HCT116 (cell line): Measurements from ENCODE around the gene SLCO1A2. TPM values are rescaled to one million over a fixed set of nuclear protein-coding genes. Genes with fewer than 3 reads are reported as not detected.

Experiments
- ATAC-seq: fragments of 200-7000 bp; cut with Tn5 transposase; 2 replicates; pipeline ENCODE4 v1.9.1; 2020; ENCODE audit warnings: mild to moderate bottlenecking, moderate library complexity
- BruUV-seq: library from RNA; stranded (reverse); fragments of 400-500 nt; replicated peaks from 2 replicates; lab custom pipeline; 2021; lab: Mats Ljungman, UMichigan
- CTCF ChIA-PET: fragments of 300-600 bp; sonication (Branson Sonifier 250); formaldehyde crosslinking; loops from one replicate; lab custom pipeline; 2021; ENCODE audit warnings: antibody characterized with exemption; lab: Charles Lee
- POLR2A ChIA-PET: fragments of 300-600, 350-600 bp; sonication (Branson Sonifier 250); formaldehyde crosslinking; loops from one replicate; lab custom pipeline; 2021; ENCODE audit warnings: antibody characterized with exemption; lab: Charles Lee
- RAD21 ChIA-PET, 2 experiments: fragments of 300-600 bp; sonication (Branson Sonifier 250); formaldehyde crosslinking; loops; one replicate each; lab custom pipeline; 2023; ENCODE audit warnings: low total read pairs in 2 of 2; ENCODE audit not compliant: uncharacterized antibody in 2 of 2, unreplicated experiment in 2 of 2, low non-redundant PET in 1 of 2; lab: Charles Lee
- DNase-seq: peaks from one replicate; pipeline ENCODE4 v3.0.0-alpha.2; 2010; ENCODE audit warnings: low read depth, low spot score
- H2AFZ ChIP-seq: fragments of 200-600 bp; shearing (Covaris generic), sonication (generic); 2 replicates; pipeline ENCODE4 v1.6.1; 2017; ENCODE audit warnings: low read depth, mixed run types, mixed read lengths, antibody characterized with exemption, low read length; ENCODE audit not compliant: poor library complexity, severe bottlenecking
- H3K27ac ChIP-seq: 2 replicates; pipeline ENCODE4 v1.5.1; 2012; ENCODE audit warnings: low read depth, low read length
- H3K27me3 ChIP-seq: fragments of 200-600 bp; sonication (generic); 2 replicates; pipeline ENCODE4 v1.6.1; 2016; ENCODE audit warnings: mixed run types, low read length, mixed read lengths; ENCODE audit not compliant: insufficient read depth
- H3K36me3 ChIP-seq, 2 experiments: fragments of 200-500 bp in 1 of 2; fragments of 200-600 bp in 1 of 2; sonication (Bioruptor generic) in 1 of 2; sonication (generic) in 1 of 2; 2 replicates each; pipeline versions ENCODE4 v1.5.1 to v1.6.1; 2014 to 2016; ENCODE audit warnings: low read length in 2 of 2, inconsistent platforms in 1 of 2, mixed read lengths in 1 of 2, mixed run types in 1 of 2; ENCODE audit not compliant: insufficient read depth in 2 of 2, control insufficient read depth in 1 of 2
- H3K4me1 ChIP-seq, 2 experiments: fragments of 200-600 bp in 1 of 2; sonication (generic) in 1 of 2; 2 replicates each; pipeline versions ENCODE4 v1.5.1 to v1.6.1; 2012 to 2017; ENCODE audit warnings: low read length in 2 of 2, inconsistent platforms in 1 of 2, mild to moderate bottlenecking in 1 of 2, mixed read lengths in 1 of 2, mixed run types in 1 of 2, moderate library complexity in 1 of 2; ENCODE audit not compliant: insufficient read depth in 2 of 2, control insufficient read depth in 1 of 2
- H3K4me2 ChIP-seq: fragments of 200-600 bp; sonication (generic); 2 replicates; pipeline ENCODE4 v1.6.1; 2017; ENCODE audit warnings: mixed run types, low read length, mixed read lengths
- H3K4me3 ChIP-seq, 2 experiments: fragments of 200-600 bp in 1 of 2; sonication (generic) in 1 of 2; replicated peaks in 1 of 2; 2 replicates each; pipeline ENCODE4 v1.5.1; 2011 to 2016; ENCODE audit warnings: low read length in 2 of 2, control low read depth in 1 of 2, low read depth in 1 of 2, mild to moderate bottlenecking in 1 of 2, mixed read lengths in 1 of 2, mixed run types in 1 of 2
- H3K79me2 ChIP-seq: fragments of 200-600 bp; sonication (generic); 2 replicates; pipeline ENCODE4 v1.6.1; 2017; ENCODE audit warnings: mild to moderate bottlenecking, mixed run types, low read length, moderate library complexity, mixed read lengths; ENCODE audit not compliant: insufficient read depth
- H3K9ac ChIP-seq: fragments of 200-600 bp; sonication (generic); 2 replicates; pipeline ENCODE4 v1.6.1; 2016; ENCODE audit warnings: low read length, mixed read lengths
- H3K9me2 ChIP-seq: fragments of 200-600 bp; sonication (generic), shearing (Covaris generic); 2 replicates; pipeline ENCODE4 v1.6.1; 2017; ENCODE audit warnings: mixed run types, mild to moderate bottlenecking, moderate library complexity; ENCODE audit not compliant: insufficient read depth
- H3K9me3 ChIP-seq, 2 experiments: fragments of 200-500 bp in 1 of 2; fragments of 200-600 bp in 1 of 2; sonication (Bioruptor generic) in 1 of 2; sonication (generic) in 1 of 2; 2 replicates each; pipeline ENCODE4 v1.6.1; 2014 to 2017; ENCODE audit warnings: low read length in 2 of 2, mixed read lengths in 2 of 2, inconsistent platforms in 1 of 2, low read depth in 1 of 2, mild to moderate bottlenecking in 1 of 2, mixed run types in 1 of 2, moderate library complexity in 1 of 2; ENCODE audit not compliant: control insufficient read depth in 1 of 2, insufficient read depth in 1 of 2
- H4K20me1 ChIP-seq: fragments of 200-600 bp; sonication (generic), shearing (Covaris generic); 2 replicates; pipeline ENCODE4 v1.6.1; 2017; ENCODE audit warnings: mixed run types, mild to moderate bottlenecking, moderate library complexity; ENCODE audit not compliant: insufficient read depth
- EZH2 ChIP-seq: fragments of 200-600 bp; sonication (generic); IDR thresholded peaks from 2 replicates; pipeline ENCODE4 v1.6.1; 2017; ENCODE audit warnings: antibody characterized with exemption, mixed run types
- POLR2A ChIP-seq: IDR thresholded peaks from 2 replicates; pipeline ENCODE4 v1.7.0; 2011; ENCODE audit warnings: borderline replicate concordance; ENCODE audit not compliant: insufficient read depth, insufficient read length; ENCODE audit errors: extremely low read depth
- SRF ChIP-seq: IDR thresholded peaks from 2 replicates; pipeline ENCODE4 v1.6.1; 2012; ENCODE audit warnings: low read depth
- intact Hi-C: fragments of 100-400 bp; cut with micrococcal nuclease; formaldehyde crosslinking; loops from 2 replicates; pipeline ENCODE4 v1.10.0; 2022
- total RNA-seq: library from RNA; stranded (reverse); gene quantifications from one replicate; pipeline ENCODE4 v1.2.1, GENCODE V29; 2021; ENCODE audit not compliant: unreplicated experiment
- TF ChIP-seq, protein P1 (sequence below): IDR thresholded peaks from 2 replicates; pipeline ENCODE4 v1.6.1; 2011; ENCODE audit warnings: mild to moderate bottlenecking, low read length, moderate library complexity; ENCODE audit not compliant: insufficient replicate concordance; ENCODE audit errors: extremely low read depth
- TF ChIP-seq, protein P2 (sequence below): IDR thresholded peaks from 2 replicates; pipeline ENCODE4 v1.6.1; 2012; ENCODE audit warnings: low read depth

The SLCO1A2 gene
- total RNA-seq, 1 experiment from 2014 or later: 0.49 TPM

DNA sequence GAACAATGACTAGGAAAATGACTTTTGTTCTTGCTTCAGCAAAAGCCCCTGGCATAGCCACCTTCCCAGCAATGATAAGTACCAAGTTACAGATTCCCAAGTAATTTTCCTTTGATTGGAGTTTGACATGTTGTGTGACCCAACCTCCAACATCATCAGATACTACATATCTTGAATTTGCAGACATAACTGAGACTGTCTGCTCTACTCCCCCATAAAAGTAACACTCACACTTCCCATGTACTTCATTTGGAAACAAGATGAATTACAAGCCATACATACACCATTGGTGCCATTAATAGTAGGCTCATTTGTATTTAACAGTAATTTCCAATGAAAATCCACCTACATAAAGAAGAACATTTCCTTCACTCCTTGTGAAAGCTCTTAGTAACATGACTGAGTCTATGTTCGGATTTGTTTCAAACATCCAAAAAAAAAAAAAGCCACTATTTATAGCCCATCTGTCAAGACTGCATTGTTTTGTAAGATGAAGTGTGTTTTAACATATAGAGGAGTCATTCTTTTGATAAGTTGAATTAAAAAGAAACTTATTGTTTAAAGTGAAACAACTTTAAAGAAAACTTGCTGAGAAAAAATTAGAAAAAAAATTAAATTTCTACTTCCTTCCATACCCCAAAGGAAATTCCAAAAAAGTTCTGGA is 12.0 kb upstream of the SLCO1A2 start:
- no peaks in the 10 kb centered on the region for H3K79me2 ChIP-seq
- DNase-seq (no peak), ATAC-seq (no peak)
- TF ChIP-seq POLR2A (no peak), EZH2 (no peak)
- CTCF ChIA-PET: no interaction called here
- no peaks in the 10 kb centered on the region for H3K27me3 ChIP-seq
- no peak overlapping the region for H3K9ac ChIP-seq
- no TSS peak for BruUV-seq
- no peak overlapping the region for H3K27ac ChIP-seq
- H3K9me2 ChIP-seq: no peaks in the 10 kb centered on the region
- H3K4me1 ChIP-seq: no peaks in the 10 kb centered on the region
- RAD21 ChIA-PET: no interaction called here
- H4K20me1 ChIP-seq: no peaks in the 10 kb centered on the region
- no peak overlapping the region for H3K4me2 ChIP-seq
- no peak overlapping the region for H3K4me3 ChIP-seq
- H3K9me3 ChIP-seq: no peaks in the 10 kb centered on the region
- no peak overlapping the region for H2AFZ ChIP-seq
- POLR2A ChIA-PET: no interaction called here
- intact Hi-C loops: no loop called here
- no peaks in the 10 kb centered on the region for H3K36me3 ChIP-seq

DNA sequence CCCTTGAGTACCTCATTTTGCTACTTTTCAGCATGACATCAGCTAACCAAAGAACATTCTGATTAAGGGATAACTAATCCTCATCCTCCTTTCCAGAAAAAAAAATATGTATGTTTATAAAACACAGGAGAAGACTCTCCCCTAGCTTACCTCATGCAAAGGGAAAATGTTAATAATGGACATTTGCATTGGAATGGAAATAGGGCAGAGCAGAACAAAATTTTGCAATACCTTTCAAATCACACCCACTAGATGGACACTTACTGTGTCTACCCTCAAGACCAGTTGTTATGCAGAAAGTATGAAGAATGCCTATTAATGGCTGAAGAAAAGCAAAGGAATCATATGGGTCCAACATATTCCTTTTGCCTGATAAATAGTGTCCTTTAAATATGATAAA is 8.9 kb upstream of the SLCO1A2 start:
- H3K27ac ChIP-seq: no peak overlapping the region
- H3K9me3 ChIP-seq: no peaks in the 10 kb centered on the region
- no peaks in the 10 kb centered on the region for H4K20me1 ChIP-seq
- DNase-seq (no peak), ATAC-seq (no peak)
- POLR2A ChIA-PET: no interaction called here
- no TSS peak for BruUV-seq
- H3K4me1 ChIP-seq: no peaks in the 10 kb centered on the region
- TF ChIP-seq, protein P1, sequence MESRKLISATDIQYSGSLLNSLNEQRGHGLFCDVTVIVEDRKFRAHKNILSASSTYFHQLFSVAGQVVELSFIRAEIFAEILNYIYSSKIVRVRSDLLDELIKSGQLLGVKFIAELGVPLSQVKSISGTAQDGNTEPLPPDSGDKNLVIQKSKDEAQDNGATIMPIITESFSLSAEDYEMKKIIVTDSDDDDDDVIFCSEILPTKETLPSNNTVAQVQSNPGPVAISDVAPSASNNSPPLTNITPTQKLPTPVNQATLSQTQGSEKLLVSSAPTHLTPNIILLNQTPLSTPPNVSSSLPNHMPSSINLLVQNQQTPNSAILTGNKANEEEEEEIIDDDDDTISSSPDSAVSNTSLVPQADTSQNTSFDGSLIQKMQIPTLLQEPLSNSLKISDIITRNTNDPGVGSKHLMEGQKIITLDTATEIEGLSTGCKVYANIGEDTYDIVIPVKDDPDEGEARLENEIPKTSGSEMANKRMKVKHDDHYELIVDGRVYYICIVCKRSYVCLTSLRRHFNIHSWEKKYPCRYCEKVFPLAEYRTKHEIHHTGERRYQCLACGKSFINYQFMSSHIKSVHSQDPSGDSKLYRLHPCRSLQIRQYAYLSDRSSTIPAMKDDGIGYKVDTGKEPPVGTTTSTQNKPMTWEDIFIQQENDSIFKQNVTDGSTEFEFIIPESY: no peak
- no peak for TF ChIP-seq SRF
- TF ChIP-seq, protein P2, sequence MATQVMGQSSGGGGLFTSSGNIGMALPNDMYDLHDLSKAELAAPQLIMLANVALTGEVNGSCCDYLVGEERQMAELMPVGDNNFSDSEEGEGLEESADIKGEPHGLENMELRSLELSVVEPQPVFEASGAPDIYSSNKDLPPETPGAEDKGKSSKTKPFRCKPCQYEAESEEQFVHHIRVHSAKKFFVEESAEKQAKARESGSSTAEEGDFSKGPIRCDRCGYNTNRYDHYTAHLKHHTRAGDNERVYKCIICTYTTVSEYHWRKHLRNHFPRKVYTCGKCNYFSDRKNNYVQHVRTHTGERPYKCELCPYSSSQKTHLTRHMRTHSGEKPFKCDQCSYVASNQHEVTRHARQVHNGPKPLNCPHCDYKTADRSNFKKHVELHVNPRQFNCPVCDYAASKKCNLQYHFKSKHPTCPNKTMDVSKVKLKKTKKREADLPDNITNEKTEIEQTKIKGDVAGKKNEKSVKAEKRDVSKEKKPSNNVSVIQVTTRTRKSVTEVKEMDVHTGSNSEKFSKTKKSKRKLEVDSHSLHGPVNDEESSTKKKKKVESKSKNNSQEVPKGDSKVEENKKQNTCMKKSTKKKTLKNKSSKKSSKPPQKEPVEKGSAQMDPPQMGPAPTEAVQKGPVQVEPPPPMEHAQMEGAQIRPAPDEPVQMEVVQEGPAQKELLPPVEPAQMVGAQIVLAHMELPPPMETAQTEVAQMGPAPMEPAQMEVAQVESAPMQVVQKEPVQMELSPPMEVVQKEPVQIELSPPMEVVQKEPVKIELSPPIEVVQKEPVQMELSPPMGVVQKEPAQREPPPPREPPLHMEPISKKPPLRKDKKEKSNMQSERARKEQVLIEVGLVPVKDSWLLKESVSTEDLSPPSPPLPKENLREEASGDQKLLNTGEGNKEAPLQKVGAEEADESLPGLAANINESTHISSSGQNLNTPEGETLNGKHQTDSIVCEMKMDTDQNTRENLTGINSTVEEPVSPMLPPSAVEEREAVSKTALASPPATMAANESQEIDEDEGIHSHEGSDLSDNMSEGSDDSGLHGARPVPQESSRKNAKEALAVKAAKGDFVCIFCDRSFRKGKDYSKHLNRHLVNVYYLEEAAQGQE: no peak
- no peak for TF ChIP-seq POLR2A
- H3K4me3 ChIP-seq: no peak overlapping the region
- no peak overlapping the region for H3K4me2 ChIP-seq
- H3K9ac ChIP-seq: no peak overlapping the region
- no peaks in the 10 kb centered on the region for H3K27me3 ChIP-seq
- intact Hi-C loops: no loop called here
- H2AFZ ChIP-seq: no peak overlapping the region
- H3K9me2 ChIP-seq: no peaks in the 10 kb centered on the region
- no peaks in the 10 kb centered on the region for H3K79me2 ChIP-seq
- RAD21 ChIA-PET: no interaction called here
- CTCF ChIA-PET: no interaction called here
- no peaks in the 10 kb centered on the region for H3K36me3 ChIP-seq
